HepG2 (cell line): ENCODE results near the gene ATRAID. TPM values are rescaled to one million over a fixed set of nuclear protein-coding genes. Genes with fewer than 3 reads are reported as not detected.

Experiments
- ARID2 ChIP-seq: sonication (generic); formaldehyde crosslinking; IDR thresholded peaks from 2 replicates; pipeline ENCODE4 v1.8.1; 2022; ENCODE audit warnings: mild to moderate bottlenecking, missing genetic modification reagents, borderline replicate concordance
- ELK4 ChIP-seq: sonication (generic); formaldehyde crosslinking; IDR thresholded peaks from 2 replicates; pipeline ENCODE4 v1.9.0; 2021; ENCODE audit warnings: missing genetic modification reagents, borderline replicate concordance
- GLI4 ChIP-seq: sonication (generic); formaldehyde crosslinking; IDR thresholded peaks from 2 replicates; pipeline ENCODE4 v1.5.1; 2020; ENCODE audit warnings: missing genetic modification reagents, mild to moderate bottlenecking, moderate library complexity, borderline replicate concordance
- HNRNPK ChIP-seq: fragments of 200-400 bp; formaldehyde crosslinking; IDR thresholded peaks from 2 replicates; pipeline ENCODE4 v1.6.1; 2018; ENCODE audit warnings: low read length, low read depth, moderate library complexity, mild to moderate bottlenecking; ENCODE audit not compliant: poor library complexity, severe bottlenecking
- MXD1 ChIP-seq: sonication (generic); formaldehyde crosslinking; IDR thresholded peaks from 2 replicates; pipeline ENCODE4 v1.4.0; 2020; ENCODE audit warnings: mild to moderate bottlenecking, missing genetic modification reagents
- NFIB ChIP-seq: sonication (generic); formaldehyde crosslinking; IDR thresholded peaks from 2 replicates; pipeline ENCODE4 v1.9.0; 2021; ENCODE audit warnings: missing genetic modification reagents, mild to moderate bottlenecking, borderline replicate concordance
- NFKB2 ChIP-seq: sonication (generic); formaldehyde crosslinking; IDR thresholded peaks from 2 replicates; pipeline ENCODE4 v1.4.0; 2020; ENCODE audit warnings: missing genetic modification reagents, borderline replicate concordance
- NFYC ChIP-seq: IDR thresholded peaks from 2 replicates; pipeline ENCODE4 v1.6.1; 2016; ENCODE audit warnings: missing genetic modification reagents, missing compliant biosample characterization
- PATZ1 ChIP-seq: sonication (generic); formaldehyde crosslinking; IDR thresholded peaks from 2 replicates; pipeline ENCODE4 v1.4.0; 2020; ENCODE audit warnings: missing genetic modification reagents
- USF2 ChIP-seq, 2 experiments: sonication (generic) in 1 of 2; formaldehyde crosslinking in 1 of 2; IDR thresholded peaks; 2 replicates each; pipeline versions ENCODE4 v1.5.1 to v1.6.1; 2011 to 2020; ENCODE audit warnings: borderline replicate concordance in 1 of 2, low read depth in 1 of 2, low read length in 1 of 2, mild to moderate bottlenecking in 1 of 2, missing genetic modification reagents in 1 of 2, moderate library complexity in 1 of 2
- ZNF512 ChIP-seq: sonication (generic); formaldehyde crosslinking; IDR thresholded peaks from 2 replicates; pipeline ENCODE4 v1.4.0; 2020; ENCODE audit warnings: mild to moderate bottlenecking, missing genetic modification reagents
- ZNF589 ChIP-seq: sonication (generic); formaldehyde crosslinking; conservative IDR thresholded peaks from 2 replicates; pipeline ENCODE4 v1.8.0; 2022; ENCODE audit warnings: mild to moderate bottlenecking, moderate library complexity, missing genetic modification reagents
- ZNF639 ChIP-seq: conservative IDR thresholded peaks from 2 replicates; pipeline ENCODE4 v1.6.1; 2018; ENCODE audit warnings: missing genetic modification reagents
- ZNF788 ChIP-seq: sonication (generic); formaldehyde crosslinking; IDR thresholded peaks from 2 replicates; pipeline ENCODE4 v1.5.0; 2020; ENCODE audit warnings: mild to moderate bottlenecking, missing genetic modification reagents, borderline replicate concordance
- ZNF841 ChIP-seq: sonication (generic); formaldehyde crosslinking; IDR thresholded peaks from 2 replicates; pipeline ENCODE4 v1.8.1; 2023; ENCODE audit warnings: missing genetic modification reagents, borderline replicate concordance
- ZSCAN12 ChIP-seq: sonication (generic); formaldehyde crosslinking; IDR thresholded peaks from 2 replicates; pipeline ENCODE4 v1.9.0; 2021; ENCODE audit warnings: mild to moderate bottlenecking, missing genetic modification reagents
- ZSCAN31 ChIP-seq: sonication (generic); formaldehyde crosslinking; IDR thresholded peaks from 2 replicates; pipeline ENCODE4 v1.5.0; 2020; ENCODE audit warnings: low read depth, mild to moderate bottlenecking, missing genetic modification reagents
- polyA plus RNA-seq, 8 experiments: library from polyadenylated mRNA; depleted of rRNA in 3 of 8; stranded (reverse) in 7 of 8; unstranded in 1 of 8; fragments of >200 nt; fragmentation: Illumina TruSeq in 4 of 8; extraction: Trizol in 4 of 8; gene quantifications; 2 replicates each; pipeline versions ENCODE4 v1.2.1 to v1.2.3, GENCODE V29; 2011 to 2016; ENCODE audit warnings: low read depth in 4 of 8, missing spikeins in 1 of 8, mixed read lengths in 1 of 8; ENCODE audit not compliant: insufficient read depth in 1 of 8
- total RNA-seq, 5 experiments: library from RNA; depleted of rRNA; stranded (reverse); fragments of >200 nt; fragmentation: Illumina TruSeq; extraction: Trizol; gene quantifications; 2 replicates each; pipeline ENCODE4 v1.2.3, GENCODE V29; 2016; ENCODE audit warnings: low read depth in 1 of 5

The ATRAID gene
- total and polyA plus RNA-seq, 2 of the 13 experiments (the other 11 are each of a cell fraction or from before 2014, with no cell fraction given), result 207 to 382 TPM

GRCh38 chr2:27217173-27218121 is 5.6 kb downstream of the ATRAID start, which contains the start of gene CAD (continued):
- peak; percentile 33; the same call in 1 of the 2 replicates for TF ChIP-seq USF2 (IDR thresholded peaks at IDR 0.05; ENCODE audit: low read depth, low read length)
- TF ChIP-seq USF2 (CRISPR knock-in tag; IDR thresholded peaks at IDR 0.05; ENCODE audit: borderline replicate concordance), result no peak; the same call in 1 of the 2 replicates
- TF ChIP-seq NFIB, result no peak
- no peak for TF ChIP-seq NFYC (CRISPR knock-in tag)
- no peak for TF ChIP-seq GLI4 (CRISPR knock-in tag)
- peak; percentile 49; the same call in 1 of the 2 replicates for TF ChIP-seq ZSCAN31 (CRISPR knock-in tag)
- TF ChIP-seq ZSCAN12 (CRISPR knock-in tag), result 0 out of 2 replicates have a peak, but pooled peaks have one; percentile 34
- TF ChIP-seq ZNF841 (CRISPR knock-in tag), result no peak
- TF ChIP-seq HNRNPK, result peak; percentile 48
- no peak; the same call in 1 of the 2 replicates for TF ChIP-seq PATZ1
- peak; percentile 38; the same call in 1 of the 2 replicates for TF ChIP-seq ZNF788 (CRISPR knock-in tag)
- no peak for TF ChIP-seq ARID2 (CRISPR knock-in tag)
- no peak for TF ChIP-seq ELK4
- TF ChIP-seq ZNF639 (CRISPR knock-in tag), result peak; percentile 40; the same call in 1 of the 2 replicates
- peak; percentile 86 for TF ChIP-seq NFKB2 (CRISPR knock-in tag)
- no peak for TF ChIP-seq ZNF512 (CRISPR knock-in tag)
- no peak; the same call in 1 of the 2 replicates for TF ChIP-seq ZNF589 (CRISPR knock-in tag)
- TF ChIP-seq MXD1 (CRISPR knock-in tag), result peak; percentile 96
